Activated T-helper 1 cell treated with anti-CD3 and anti-CD28 coated beads, Interleukin-2, amount 50 U/mL, for 16 hours (primary cell): ENCODE results near the gene LARGE1.

ENCODE experiments used
- DNase-seq, 2 donors: peaks; one replicate each; pipeline ENCODE4 v3.0.0-alpha.2; 2020; ENCODE audit warnings: low read depth in 1 of 2, low spot score in 1 of 2

Gene LARGE1

DNA sequence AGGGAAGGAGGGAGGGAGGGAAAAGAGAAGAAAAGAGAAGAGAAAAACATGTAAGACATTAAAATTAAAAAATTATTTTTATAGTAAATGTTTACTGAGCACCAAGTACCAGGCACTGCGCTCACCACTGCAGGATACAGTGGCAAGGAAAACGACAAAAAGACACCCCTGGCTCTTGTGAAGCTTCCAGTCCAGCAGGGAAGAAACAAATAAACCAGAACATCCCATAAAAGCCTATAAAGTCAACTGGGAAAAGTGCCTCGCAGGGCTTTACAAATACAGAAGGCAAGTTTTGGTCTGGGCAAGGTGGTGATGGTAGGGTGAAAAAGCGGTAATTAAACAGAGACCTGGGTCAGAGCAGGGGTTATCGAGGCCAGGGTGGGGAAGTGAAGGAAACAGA is 33.6 kb downstream of the LARGE1 start:
- no peak for DNase-seq

DNA sequence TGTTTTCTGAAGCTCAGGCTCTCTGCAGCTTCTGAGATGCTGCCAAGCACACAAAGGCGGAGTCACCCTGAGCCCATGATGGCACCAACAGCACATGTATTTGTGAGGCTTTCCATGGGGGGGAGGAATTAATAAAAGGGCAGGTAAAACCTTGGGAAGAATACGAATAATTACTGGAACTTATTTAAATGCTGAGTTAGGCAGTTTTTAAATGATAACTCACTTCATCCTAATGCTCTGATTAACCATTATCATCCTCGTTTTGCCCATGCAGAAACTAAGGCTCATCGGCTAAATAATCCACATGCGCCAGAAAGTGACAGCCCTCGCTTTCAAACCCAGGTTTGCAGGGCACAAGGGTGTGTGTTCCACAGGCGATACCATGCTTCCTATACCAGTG is 35.4 kb downstream of the LARGE1 start:
- no peak for DNase-seq

DNA sequence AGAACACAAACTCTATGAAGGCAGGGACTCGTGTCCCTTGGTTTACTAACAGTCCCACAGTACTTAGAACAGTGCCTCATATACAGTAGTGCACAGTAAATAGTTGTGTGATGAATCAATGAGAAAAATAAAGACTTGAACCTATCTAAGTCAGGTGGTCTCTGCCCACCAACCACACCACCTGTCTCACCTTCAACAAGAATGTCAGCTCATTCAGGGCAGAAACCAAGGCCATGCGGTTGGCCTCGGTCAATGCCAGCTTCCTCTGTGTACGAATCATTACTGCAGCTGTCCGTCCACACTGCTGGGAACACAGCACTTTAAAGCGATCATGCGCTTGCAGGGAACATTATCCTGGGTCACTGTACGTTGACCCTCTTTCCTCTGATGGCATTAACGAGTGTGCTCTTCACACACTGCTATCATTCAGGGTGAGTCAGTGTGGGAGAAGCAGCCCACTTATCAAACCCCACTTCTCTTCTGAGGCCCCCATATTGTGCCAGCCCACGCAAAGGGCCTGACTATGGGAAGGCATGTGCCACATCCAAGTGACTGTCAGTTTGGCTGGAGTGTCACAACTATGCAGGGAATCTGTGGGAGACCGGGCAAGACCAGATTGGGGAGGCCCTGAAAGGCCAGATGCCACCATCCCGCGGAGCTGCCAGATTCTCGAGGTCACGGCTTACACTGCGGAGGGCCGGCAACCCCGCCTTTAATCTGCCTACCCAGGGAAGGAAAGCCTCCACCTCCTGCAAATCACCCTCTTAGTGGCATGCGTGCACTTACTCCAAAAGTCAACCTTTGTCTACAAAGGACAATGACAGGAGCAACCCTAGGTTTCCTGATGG is 36.1 kb downstream of the LARGE1 start:
- no peak for DNase-seq

DNA sequence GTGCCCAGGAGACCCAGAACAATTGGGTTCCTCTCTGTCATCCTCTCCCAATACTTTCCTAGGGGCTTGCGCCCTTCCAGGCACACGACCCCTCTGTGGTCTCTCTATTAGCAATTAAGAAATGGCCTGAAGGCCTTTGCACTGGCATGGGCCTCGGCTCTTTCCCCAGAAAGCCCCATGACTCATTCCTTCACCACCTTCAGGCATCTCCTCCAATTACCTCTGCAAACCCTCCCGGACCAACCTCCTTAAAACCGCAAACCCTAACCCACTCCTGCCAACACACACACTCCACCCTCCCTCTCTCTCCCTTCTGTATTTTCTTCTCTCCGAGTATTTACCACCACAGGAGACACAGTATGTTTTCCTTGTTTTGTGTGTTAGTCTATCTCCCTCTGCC is 36.7 kb downstream of the LARGE1 start:
- DNase-seq = no peak

DNA sequence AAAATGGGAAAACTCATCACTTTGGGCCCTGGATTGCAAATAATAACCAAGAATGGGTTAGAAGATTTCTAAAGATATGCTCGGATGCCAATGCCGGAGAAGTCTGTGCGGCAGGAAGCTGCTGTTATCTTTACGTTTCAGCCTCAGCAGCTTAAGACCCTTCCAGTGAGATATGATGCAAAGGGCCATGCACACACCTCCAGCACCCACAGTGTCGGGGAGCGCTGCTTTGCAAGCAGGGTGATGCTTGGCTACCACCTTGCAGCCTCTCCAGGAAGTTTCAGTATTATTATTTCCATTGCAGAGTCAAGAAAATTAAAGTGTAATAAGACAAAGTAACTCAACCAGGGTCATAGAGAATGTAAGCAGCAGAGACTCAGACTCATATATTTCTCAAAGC is 37.3 kb downstream of the LARGE1 start:
- DNase-seq = no peak

DNA sequence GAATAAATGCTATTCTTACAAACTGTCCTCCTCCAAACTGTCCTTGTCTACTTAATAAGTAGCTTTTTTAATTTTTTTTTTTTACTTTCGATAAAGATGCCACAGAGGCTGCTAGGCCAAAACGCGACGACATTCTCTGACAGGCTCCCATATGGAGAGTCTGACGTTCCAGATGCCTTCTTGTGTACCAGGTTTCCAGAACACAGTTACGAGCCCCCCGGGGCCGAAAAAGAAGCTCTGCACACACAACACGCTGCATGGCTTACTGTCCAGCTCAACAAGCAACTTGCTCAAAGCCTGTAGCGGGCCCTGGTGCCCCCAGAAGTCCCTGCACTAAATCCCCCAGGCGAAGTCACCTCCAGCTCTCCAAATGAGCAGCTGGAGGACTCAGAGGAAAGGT is 39.3 kb downstream of the LARGE1 start:
- DNase-seq = no peak

DNA sequence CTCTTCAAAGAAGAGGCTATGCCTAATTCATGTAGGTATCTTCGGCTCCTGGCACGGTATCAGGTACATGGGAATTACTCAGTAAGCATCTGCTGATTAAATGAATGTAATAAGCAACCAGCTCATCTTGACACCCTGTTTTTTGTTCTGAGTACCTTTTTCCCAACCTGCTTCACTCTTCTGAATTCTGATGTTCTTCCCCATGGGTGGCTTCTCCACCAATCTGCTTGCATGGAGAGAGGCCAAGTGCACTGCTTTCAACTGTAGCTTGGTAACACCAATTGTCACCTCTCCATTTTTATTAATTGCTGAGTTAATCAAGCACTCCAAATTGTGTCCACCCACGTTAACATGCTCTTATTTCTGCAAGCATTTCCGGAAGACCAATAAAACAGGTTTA is 40.5 kb downstream of the LARGE1 start:
- DNase-seq = no peak

DNA sequence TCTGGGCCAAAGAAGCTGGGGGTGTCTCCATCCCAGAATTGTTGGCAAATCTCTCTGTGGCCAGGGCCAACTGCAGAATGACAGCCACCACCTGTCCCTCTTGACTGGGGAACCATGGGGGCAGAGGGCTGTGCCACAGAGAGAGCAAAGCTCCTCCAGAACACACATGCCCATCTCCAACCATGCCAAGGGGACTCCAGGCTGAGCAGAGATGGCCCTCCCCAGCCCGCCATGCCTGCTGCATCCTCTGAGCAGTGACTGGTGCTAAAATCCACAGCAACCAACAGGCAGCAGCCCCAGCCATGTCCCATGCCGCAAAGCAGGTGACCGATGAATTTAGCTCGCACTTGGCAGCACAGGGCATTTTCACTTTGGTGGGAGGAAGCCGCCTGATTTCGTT is 45.0 kb downstream of the LARGE1 start:
- no peak for DNase-seq

DNA sequence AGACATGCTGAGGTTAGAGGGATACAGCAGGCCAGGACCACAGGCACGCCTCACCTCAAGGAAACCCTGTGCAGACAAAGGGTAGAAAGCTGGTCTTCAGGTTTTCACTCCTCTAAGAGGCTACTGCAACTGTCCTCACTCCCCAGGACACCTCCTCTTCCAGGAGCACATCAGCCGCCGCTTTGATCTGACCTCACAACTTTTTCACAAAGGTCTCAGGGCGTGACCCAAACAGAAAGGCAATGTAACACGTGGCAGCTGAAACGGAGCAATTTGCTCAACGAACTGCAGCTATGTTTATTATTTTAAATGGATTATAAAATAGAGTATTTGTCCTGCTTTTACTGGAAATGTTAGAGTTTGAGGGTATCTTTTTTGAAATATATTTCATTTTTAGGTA is 46.1 kb downstream of the LARGE1 start:
- DNase-seq = no peak

DNA sequence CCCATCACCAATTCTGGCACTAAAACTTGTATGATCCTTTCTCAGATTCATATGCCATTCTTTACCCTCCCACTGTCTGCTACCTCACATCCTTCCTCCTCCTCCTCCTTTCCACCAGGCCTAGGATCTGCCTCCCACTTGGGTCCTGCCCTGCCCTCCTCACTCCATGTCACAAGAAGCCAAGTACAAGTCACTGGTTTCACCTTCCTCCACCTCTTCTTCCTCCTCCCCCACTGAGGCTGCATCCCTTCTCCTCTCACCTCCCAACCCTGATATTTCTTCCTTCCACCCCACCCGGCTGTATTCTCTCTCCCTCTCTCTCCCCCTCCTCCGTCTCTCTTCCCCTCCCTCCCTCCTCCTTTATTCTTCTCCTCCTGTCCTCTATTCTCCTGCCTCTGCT is 46.6 kb downstream of the LARGE1 start:
- no peak for DNase-seq

DNA sequence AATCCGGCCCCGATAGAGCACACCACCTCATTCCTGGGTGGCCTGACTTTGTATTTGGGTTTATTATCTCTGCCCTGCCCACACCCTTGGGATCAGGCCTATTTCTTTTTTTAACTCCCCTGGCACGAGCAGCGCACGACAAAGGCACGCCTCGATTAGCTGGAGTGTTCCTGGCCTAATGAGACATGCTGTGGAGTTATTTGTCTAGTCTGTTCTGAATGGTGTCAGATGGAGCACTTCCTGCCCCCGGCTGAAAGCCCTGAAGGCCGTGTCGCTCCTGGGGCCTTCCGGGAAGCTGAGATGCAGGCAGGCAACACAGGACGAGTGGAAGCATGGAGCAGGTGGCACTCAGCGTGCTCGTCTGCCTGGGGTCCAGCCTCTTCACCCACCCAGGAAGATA is 47.1 kb downstream of the LARGE1 start:
- DNase-seq = no peak

DNA sequence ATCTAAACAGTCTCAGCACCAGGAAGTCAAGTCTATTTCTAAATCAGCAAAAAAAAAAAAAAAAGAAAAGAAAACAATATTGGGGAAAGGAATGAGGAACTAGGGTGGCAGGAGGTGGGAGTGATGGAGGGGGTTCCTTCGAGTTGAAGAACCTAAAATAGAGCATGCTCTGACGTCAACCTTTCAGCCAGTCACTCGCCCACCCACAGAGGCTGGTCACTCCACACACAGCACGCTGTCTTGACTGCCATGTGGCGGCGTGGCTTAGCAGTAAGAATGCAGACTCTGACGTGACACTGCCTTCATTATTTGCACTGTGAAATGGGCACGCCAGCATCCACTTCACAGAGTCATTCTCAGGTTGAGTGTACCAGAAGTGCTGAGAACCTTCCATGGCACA is 48.3 kb downstream of the LARGE1 start:
- DNase-seq = no peak

DNA sequence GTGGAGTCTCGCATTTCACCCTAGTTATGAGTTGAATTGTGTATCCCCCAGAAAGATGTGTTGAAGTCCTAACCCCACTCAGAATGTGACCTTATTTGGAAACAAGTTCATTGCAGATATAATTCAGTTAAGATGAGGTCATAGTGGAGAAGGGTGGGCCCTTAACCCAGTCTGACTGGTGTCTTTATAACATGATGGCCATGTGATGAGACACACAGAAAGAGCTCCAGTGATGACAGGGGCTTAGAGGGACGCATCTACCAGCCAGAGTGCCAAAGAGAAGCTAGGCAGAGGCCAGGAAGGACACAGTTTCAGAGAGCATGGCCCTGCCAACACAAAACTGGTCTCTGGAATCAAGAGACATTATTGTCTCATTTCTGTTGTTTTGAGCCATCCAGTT is 50.3 kb downstream of the LARGE1 start:
- no peak for DNase-seq

DNA sequence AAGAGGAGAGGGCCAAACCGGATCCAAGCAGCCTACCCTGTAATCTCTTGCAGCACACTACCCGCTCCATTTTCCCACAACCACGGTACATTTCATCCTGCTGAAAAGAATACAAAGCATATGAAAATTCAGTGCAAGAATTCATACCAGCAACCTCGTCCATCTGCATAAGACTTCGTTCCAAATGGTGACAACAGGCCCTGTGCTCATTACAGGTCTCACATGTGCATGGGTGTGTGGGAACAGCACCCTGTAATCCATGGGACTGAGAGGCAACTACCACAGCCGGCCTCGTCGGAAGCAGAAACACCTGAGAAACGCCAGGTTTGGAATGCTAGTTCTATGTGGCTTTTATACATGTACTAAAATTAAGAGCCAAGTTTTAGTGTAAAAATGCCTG is 52.3 kb downstream of the LARGE1 start:
- DNase-seq = no peak

DNA sequence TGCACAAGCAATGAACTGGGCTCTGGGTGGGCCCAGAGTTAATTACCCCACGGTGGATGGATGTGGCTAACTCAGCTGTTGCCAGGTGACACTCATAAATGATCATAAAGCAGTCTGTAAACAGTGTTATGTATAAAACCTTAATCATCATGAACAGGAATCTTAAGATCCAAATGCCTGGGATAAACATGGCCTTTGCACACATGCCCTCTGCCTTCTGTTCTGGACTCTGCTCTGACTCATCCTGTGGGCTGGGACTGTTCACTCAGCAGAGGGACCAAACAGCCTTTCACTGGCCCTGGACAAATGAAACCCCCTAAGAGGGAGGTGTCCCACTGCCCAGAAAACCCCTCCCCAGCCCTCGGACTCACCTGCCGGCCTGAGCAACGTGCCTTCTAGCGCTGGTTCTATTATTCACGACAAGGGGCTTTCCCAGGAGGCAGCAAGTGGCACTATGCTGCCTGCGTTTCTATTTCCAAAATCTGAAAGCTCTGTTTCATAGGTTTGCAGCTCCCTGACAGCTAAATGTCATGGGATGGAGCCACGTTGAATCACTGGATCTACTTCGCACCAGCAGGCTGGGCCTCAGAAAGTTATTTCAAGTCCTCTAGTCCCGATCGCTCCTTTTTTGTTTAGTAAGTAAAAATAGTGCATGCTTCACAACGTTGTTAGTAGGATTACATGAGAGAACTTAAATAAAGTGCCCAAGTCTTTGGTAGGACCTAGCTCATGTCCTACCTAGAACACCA is 53.0 kb downstream of the LARGE1 start:
- no peak for DNase-seq

DNA sequence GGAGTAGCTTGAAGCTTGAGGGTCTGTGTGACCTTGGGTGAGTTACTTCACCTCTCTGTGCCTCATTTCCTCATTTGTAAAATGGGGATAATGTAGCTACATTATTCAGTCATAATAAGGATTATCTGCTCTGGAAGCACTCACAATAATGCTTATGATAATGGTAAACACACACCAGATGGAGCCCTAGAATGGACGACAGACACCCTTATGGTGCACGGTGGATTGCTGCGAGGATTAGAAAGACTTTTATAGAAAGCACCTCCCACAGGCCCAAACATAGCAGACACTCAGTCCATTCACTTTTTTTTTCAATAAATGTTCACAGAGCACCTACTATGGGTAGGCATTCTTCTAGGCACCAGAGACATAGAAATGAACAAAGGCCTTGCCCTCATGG is 53.8 kb downstream of the LARGE1 start:
- DNase-seq = no peak

DNA sequence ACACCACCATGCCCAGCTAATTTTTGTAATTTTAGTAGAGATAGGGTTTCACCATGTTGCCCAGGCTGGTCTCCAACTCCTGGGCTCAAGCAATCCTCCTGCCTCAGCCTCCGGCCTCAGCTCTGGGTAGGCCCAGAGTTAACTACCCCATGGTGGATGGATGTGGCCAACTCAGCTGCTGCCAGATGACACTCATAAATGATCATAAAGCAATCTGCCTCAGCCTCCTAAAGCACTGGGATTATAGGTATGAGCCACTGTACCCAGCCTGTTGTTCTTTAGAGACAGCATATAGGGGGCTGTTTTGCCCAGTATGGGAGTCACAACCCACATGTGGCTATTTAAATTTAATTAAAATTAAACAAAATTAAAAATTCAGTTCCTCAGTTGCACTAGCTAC is 54.3 kb downstream of the LARGE1 start:
- DNase-seq = no peak

DNA sequence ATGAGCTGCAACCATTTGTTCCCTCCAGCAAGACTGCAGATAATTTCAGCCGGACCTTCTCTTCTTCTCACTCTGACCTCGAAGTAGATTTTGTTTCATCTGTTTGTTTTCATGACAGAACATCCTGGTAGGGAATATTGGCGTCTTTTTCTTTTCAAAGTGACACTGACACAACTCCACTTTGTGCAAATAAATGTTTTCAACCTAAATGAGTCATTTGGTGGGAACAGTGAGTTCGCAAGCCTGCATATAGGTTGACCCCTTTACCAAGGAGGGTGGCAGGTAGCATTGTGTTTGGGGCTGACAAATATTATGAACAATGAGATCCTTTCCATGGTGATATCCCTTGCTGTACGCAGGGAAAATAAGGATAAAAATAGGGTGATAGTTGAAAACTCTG is 55.0 kb downstream of the LARGE1 start:
- no peak for DNase-seq

DNA sequence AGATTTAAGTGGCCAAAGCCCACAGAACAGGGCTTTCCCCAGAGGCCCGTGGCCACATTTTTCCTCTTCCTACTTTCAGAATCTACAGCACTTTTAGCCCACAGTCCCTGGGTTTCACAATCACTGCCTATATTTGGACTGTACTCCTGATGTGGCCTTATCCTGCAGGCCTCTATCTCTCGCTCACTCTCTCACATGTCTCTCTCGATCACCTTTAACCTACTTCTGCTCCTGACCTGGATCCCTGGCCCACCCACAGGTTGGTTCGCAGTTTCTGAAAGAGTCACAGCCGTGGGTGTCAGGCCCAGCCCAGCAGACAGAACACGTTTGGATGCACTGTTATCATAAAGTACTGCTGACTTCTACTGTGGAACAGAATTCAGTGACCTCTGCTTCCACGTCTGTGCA is 55.5 kb downstream of the LARGE1 start:
- no peak for DNase-seq

DNA sequence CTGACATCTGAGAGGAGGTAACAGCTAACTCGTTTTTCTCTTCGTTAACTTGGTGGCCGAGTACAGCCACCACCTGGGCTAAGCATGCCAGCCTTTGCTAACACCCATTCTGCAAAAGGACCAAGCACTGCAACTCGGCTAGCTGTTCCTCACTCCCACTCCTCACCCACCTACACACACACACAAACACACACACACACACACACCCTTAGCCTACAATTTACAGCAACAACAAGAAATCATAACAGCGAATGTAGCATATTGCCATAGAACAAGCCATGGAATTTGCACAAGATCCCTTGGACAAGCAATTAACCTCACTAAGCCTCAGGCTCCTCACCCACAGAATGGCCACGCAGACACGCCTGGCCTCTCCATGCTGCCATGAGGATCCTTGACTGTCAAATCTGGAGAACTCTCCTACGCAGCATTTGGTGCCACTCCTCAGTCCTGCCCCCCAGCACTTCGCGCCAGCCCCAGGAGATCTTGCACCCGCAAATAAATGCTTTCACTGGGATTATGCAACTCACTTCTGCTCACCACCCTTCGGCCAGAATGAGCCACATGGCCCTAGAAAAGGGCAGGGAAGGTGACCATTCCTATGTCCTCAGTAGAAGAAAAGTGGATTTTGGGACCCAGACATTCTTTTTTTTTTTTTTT is 58.9 kb downstream of the LARGE1 start:
- no peak for DNase-seq

DNA sequence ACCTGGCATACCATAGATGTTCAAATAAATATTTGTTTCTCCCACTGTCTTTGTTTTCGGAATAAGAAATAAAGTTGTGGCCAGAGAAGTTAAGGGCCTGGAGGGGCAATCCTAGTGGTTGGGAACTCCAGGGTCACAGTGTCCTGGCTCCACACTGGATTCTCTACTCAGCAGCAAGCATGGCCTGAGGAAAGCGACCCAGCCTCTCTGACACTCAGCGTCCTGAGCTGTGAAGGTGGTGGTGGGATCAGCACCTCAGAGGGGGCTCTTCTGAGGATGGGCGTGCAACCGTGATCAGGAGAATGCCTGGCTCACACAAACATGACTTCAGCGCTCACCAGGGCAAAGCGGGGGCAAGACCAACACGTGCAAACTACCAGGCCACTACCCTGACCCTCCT is 59.9 kb downstream of the LARGE1 start:
- DNase-seq = no peak

DNA sequence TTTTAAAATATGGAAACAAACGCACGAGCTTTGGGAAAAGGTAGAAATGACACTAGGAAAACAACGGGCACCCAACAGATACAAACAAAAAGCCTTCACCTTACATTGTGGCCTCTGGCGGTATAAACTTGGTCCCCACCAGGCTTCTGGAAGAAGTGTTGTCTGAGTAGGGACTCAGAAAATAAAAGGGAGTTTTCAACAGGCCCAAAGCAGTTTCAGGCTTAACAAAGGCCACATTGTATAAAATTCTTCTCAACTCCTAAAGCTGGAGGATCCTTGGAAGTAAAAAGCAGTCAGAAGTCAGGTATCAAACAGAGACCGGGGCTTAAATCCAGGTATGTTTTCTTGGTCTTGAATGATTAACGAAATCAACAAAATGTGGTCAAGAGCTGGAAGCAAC is 61.0 kb downstream of the LARGE1 start:
- DNase-seq = no peak
